GM19438 (cell line): ENCODE results near the gene CEACAM6.

Experiments used
- ATAC-seq: cut with Tn5 transposase; IDR thresholded peaks from one replicate; pipeline ENCODE4 v1.9.1; 2021; ENCODE audit warnings: low read depth; ENCODE audit not compliant: unreplicated experiment

The CEACAM6 gene

DNA sequence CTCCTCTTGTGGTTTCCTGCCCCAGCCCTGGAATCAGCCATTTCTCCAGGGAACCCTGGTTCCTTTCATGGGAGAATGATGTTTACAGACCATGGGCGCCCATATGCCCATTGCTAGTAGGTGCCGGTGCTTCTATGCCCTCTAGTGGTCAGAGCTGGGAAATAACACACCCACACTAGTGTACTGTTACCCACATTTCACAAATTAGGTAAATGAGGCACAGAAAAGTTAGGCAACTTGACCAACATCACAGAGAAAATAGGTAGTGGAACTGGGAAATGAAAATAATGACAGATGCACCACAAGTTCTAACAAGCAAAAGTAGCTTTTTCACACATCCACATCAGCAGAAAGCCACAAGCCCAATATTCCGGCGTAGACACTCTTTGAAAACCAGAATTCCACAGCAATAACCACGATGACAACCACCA is 39.7 kb downstream of the CEACAM6 start:
- no peak for ATAC-seq

DNA sequence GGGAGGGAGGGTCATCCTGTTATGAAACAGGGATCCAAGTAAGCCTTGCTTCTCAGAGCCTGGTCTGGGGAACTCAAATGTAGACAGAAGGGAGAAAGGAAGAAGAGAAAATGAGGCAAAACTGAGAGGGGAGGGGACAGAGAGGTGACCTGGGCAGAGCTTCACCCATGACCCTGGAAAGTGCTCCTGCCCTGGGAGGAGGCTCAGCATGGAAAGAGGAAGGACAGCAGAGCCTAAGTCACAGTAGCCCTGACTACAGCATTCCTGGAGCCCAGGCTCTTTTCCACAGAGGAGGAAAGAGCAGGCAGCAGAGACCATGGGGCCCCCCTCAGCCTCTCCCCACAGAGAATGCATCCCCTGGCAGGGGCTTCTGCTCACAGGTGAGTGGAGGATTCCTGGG is 41.0 kb downstream of the CEACAM6 start, which contains the start of gene CEACAM3:
Gene CEACAM3 (plus strand): TSS at position 226 of the 400 bp plus-strand sequence. CDS start 91 bp downstream, at position 317.
- no peak for ATAC-seq

DNA sequence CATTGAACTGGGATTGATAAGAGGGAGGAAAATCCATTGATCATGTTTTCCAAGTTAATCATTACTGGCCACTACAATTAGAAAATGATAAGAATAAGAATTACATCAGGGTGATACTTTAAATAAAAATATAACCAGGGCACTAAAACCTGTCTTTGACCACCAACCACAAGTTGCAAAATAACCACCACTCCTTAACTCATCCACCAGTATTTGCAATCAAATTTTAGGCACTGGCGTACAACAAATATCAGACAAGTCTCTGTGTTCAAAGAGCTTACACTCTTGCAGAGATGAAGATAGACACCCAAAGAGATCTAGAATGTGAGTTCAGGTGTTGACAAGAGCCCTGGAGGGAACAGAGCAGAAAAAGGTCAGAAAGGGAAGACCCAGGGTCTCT is 41.6 kb downstream of the CEACAM6 start:
- no peak for ATAC-seq

GRCh38 chr19:41799444-41800000 is 44.2 kb downstream of the CEACAM6 start:
- no peak for ATAC-seq

GRCh38 chr19:41801031-41801430 is 45.7 kb downstream of the CEACAM6 start:
- no peak for ATAC-seq

DNA sequence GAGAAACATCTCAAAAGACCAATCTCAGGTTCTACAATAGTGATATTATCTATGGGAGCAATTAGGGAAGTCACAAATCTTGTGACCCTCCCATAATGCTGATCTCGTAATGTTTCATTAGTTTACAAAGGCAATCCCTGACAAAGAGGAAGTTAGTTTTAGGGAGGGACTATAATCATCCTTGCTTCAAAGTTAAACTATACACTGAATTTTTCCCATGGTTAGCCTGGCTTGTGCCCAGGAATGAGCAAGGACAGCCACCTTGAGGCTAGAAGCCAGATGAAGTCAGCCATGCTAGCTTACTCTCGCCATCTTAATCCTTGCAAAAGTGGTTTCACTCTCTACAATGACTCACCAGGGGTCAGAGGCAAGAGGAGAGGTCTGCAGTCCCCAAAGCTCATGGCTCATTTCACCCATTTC is 46.5 kb downstream of the CEACAM6 start:
- no peak for ATAC-seq

DNA sequence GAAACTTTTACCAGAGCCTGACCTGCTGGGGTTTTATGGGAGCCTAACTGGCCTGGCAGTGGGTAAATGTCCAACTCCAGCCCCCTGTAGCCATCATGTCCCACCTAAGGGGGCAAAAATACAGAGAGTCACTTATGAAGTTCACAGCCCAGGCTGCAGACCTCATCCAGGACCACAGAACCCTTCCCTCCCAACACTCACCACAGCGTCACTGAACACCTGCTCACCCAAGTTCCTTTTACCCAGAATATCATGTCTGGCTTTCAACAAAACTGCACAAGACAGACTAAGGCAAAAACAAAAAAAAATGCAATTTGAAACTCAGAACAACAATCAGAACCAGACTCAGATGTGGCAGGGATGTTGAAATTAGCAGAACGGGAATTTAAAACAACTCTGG is 47.4 kb downstream of the CEACAM6 start:
- no peak for ATAC-seq

DNA sequence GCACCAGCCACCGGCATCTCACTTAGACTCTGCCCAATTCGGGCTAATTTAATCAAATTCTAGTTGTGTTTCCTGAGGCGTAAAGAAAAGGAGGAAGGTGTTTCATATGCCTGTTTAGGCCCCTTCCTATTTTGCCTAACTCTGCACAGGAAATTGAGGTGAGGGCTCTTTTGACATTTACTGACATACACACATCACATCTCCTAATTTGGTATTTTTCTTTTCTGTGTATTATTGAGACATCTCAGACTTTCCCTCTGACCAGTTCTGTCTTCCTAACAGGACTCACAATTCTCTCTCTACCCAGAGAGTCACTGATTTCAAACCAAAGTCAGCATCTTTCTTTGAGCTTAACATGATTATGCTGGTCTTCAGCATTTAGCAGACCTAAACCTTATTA is 49.0 kb downstream of the CEACAM6 start:
- ATAC-seq = no peak

DNA sequence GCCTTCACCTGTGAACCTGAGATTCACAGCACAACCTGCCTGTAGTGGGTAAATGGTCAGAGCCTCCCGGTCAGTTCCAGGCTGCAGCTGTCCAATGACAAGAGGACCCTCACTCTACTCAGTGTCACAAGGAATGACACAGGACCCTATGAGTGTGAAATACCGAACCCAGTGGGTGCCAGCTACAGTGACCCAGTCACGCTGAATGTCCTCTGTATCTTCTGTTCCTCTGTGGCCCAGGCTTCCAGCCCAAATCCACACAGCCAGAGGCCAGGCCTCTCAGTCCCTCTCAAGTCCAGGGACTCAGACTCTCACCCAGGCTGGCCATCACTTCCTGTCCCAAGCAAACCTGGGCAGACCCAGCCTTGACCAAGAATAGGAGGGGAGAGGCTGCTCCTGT is 51.8 kb downstream of the CEACAM6 start:
- ATAC-seq = no peak

DNA sequence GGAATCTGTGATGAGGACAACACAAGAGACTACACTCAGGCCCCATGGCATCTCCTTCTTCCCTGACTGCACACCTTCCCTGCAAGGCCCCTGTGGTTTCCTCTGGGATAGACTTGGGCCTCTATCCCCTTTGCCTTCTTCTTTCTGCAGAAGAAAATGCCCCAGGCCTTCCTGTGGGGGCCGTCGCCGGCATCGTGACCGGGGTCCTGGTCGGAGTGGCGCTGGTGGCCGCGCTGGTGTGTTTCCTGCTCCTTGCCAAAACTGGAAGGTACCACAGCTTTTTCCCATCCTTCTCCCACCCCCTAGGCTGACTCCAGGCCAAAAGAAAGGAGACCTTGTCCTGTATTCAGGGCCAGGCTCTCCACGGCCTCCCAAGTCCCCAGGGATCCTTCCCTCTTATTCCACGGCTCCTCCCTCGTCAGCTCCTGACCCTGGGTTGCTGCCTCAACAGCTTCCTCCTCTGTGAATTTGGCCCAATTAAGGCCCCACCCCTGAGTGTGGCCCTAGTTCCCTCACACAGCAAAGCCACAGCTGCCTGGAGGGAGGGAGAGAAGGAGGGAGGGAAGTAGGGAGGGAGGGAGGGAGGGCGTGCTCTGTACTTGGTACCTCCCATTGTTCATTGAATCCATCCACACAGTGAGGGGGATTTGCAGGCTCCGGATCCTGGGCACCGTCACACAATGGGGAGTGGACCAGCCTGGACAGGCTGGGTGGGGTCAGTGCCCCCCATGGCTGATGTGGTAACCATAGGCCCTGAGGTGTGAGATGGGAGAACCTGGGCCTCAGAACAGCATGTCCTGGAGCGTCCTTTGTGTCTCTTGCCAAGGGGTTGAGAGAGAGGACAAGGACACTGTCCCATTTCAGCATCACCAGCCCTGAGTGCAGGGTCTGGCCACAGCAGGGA is 53.6 kb downstream of the CEACAM6 start:
- ATAC-seq = no peak

DNA sequence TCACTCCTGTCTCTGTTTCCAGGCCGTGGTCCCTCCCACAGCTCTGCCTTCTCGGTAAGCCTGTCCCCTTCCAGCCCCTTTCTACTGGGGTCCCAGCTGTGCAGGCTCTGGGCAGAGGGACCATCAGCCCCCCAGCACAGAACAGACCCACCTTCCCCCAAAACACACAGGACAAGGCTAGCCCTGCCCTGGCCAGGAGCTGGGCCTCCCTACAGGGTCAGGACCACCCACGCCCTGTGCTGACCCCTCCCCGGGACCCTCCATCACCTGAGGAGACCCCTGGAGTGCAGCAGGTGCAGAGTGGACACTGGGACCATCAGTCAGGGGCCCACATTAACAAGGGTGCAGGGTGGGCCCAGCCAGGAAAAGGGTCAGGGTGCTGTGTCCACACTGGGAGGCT is 55.0 kb downstream of the CEACAM6 start:
- ATAC-seq = no peak

DNA sequence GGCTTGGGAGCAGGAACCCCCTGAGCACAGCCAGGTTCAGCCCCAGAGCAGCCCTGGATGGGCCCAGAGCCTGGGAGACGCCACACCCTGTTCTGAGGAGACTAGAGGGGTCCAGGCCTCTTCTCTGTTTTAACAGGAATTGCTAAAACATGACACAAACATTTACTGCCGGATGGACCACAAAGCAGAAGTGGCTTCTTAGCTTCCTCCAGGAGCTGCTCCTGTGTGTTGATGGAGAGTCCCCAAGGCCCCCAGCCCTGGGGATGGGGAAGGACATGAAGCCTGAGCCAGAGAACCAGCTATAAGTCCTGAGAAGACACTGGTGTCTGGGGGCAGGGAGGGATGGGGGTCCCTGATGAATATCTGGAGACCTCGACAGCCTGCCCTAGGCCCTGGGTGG is 55.7 kb downstream of the CEACAM6 start:
- no peak for ATAC-seq

DNA sequence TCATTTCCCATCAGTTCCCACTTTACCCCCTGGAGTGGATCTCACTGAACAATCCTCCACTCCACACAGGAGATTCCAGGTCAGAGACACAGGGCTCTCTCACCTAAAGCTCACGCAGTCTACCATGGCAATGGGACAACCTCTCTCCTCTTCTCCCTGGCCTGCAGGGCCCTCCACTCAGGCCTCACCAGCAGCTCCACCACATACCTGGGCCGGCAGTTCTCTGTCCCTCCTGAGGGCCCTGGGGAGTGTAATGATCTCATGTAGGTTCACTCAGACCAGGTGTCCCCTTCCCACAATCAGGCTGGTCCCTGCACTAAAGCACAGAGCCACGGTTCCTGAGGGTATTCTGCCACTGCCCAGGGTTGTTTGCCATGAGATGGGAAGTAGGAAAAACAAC is 56.7 kb downstream of the CEACAM6 start:
- no peak for ATAC-seq

DNA sequence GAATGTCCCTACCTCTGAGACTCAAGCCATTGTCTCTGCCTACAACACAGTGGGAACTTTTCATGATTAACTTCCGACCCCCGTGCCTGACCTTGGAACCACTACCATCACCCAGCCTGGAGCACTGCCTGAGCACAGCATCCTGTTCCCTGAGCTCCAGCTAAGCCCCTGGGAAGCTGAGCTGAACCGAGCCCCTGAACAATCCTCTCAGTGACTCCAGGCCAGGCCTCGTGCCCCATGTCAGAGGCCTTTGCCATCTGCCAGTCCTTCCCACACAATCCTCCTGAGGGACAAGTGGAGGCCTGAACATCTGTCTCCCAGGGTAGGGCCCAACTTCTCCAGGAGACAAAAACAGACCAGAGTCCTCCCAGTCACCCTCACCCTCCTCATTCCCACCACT is 58.6 kb downstream of the CEACAM6 start:
- no peak for ATAC-seq

- ATAC-seq = no peak
Observed at GRCh38 chr19:41815301-41815700, 60.0 kb downstream of the CEACAM6 start.

GRCh38 chr19:41816761-41817160 is 61.4 kb downstream of the CEACAM6 start:
- no peak for ATAC-seq

DNA sequence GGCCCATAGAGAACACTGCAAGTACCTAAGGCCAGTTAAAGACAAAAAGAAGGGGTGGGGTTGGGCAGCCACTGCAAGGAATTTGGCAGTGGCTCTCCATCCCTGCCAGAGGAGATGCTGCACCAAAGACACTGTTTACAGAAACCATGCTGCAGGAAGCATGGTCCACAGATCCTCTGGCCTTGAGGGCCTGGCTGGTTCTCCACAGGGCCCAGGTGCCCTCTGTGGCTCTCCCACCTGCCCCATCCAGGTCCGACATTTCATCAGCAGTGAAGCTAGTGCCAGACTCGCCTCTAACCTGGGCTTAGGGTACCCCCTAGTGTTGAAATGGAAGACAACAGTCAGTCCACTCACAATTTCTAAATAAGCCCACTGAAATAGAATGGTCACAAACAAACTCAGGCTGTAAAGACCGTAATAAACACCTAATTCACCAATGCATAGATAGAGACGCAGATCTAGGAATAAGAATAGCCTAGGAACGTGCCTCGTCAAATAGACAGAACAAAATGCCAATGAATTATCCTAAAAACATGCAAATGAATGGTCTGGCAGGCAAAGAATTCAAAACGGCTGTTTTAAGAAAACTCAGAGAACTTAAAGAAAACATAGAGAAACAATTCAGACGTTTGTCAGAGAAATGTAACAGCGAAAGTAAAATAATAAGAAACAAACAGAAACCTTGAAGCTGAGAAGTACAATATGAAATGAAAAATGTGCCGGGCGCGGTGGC is 65.8 kb downstream of the CEACAM6 start:
- ATAC-seq = no peak
